Calu3 (cell line): ENCODE measurements around the gene OLFML2B. TPM values are rescaled to one million over a fixed set of nuclear protein-coding genes. Genes with fewer than 3 reads are reported as not detected.

ENCODE experiments used
- BruUV-seq: library from RNA; stranded (reverse); fragments of 400-500 nt; replicated peaks from 2 replicates; lab custom pipeline; 2021; lab: Mats Ljungman, UMichigan
- CTCF ChIA-PET: fragments of 300-600 bp; sonication (Branson Sonifier 250); formaldehyde crosslinking; loops from one replicate; lab custom pipeline; 2022; ENCODE audit warnings: antibody characterized with exemption; lab: Charles Lee
- DNase-seq: peaks from one replicate; pipeline ENCODE4 v3.0.0; 2022
- H3K27ac Mint-ChIP-seq: one replicate; pipeline ENCODE4 v1.8.0; 2022; ENCODE audit warnings: mixed read lengths; ENCODE audit not compliant: unreplicated experiment
- H3K27me3 Mint-ChIP-seq: one replicate; pipeline ENCODE4 v1.8.0; 2022; ENCODE audit warnings: mixed read lengths; ENCODE audit not compliant: unreplicated experiment
- H3K36me3 Mint-ChIP-seq: one replicate; pipeline ENCODE4 v1.8.0; 2022; ENCODE audit warnings: mild to moderate bottlenecking, moderate library complexity, mixed read lengths; ENCODE audit not compliant: insufficient read depth, unreplicated experiment
- H3K4me1 Mint-ChIP-seq: one replicate; pipeline ENCODE4 v1.8.0; 2022; ENCODE audit warnings: mild to moderate bottlenecking, low read depth, mixed read lengths; ENCODE audit not compliant: unreplicated experiment
- H3K4me3 Mint-ChIP-seq: one replicate; pipeline ENCODE4 v1.8.0; 2022; ENCODE audit warnings: mild to moderate bottlenecking, low read depth, moderate library complexity, mixed read lengths; ENCODE audit not compliant: unreplicated experiment
- H3K9me3 Mint-ChIP-seq: one replicate; pipeline ENCODE4 v1.8.0; 2022; ENCODE audit warnings: low read depth, mixed read lengths; ENCODE audit not compliant: unreplicated experiment
- CTCF ChIP-seq: fragments of 200-600 bp; IDR thresholded peaks from one replicate; pipeline ENCODE4 v1.8.0; 2022; ENCODE audit warnings: antibody characterized with exemption; ENCODE audit not compliant: unreplicated experiment
- intact Hi-C: fragments of 100-400 bp; cut with micrococcal nuclease; formaldehyde crosslinking; loops from one replicate; pipeline ENCODE4 v1.10.0; 2022; ENCODE audit not compliant: unreplicated experiment
- total RNA-seq: library from RNA; stranded (reverse); gene quantifications from 2 replicates; pipeline ENCODE4 v1.2.3, GENCODE V29; 2022

OLFML2B gene
- total RNA-seq, 1 experiment from 2014 or later = not detected

DNA sequence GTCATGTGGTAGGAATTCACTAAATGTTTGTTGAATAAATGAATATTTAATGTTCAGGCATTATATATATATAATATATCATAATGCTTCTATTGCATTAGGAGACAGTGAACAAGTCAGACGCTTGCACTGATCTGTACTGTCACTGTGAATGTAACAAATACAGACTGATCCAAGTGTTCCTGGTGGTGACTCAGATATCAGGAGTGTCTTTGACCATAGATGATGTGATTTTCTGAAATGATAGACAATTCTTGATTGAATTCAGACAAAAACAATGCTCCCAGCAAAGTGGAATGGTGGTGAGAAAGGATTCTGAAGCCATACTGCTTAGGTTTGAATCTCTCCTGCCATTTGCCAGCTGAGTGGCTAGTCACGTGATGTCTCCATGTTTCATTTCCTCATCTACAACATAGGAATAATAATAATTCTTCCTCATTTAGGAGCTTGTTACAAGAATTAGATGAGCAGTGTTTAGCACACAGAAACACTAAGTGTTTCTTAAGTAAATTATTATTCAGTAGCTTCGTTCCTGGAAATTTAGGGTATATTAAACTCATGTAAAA lies 71.0 kb downstream of the OLFML2B start:
- H3K4me1 Mint-ChIP-seq = peaks cover 22% of the 10 kb centered on the region
- H3K36me3 Mint-ChIP-seq = no peaks in the 10 kb centered on the region
- H3K4me3 Mint-ChIP-seq = no peak overlapping the region
- no TSS peak for BruUV-seq
- no peak for TF ChIP-seq CTCF
- no peaks in the 10 kb centered on the region for H3K9me3 Mint-ChIP-seq
- no peaks in the 10 kb centered on the region for H3K27me3 Mint-ChIP-seq
- intact Hi-C loops = no loop called here
- CTCF ChIA-PET = interaction anchor here (0.6 kb wide), 1 partner anchor 611 kb away, joined by 6 read pairs; no protein-coding TSS in a partner anchor
- DNase-seq = no peak
- H3K27ac Mint-ChIP-seq = no peak overlapping the region

DNA sequence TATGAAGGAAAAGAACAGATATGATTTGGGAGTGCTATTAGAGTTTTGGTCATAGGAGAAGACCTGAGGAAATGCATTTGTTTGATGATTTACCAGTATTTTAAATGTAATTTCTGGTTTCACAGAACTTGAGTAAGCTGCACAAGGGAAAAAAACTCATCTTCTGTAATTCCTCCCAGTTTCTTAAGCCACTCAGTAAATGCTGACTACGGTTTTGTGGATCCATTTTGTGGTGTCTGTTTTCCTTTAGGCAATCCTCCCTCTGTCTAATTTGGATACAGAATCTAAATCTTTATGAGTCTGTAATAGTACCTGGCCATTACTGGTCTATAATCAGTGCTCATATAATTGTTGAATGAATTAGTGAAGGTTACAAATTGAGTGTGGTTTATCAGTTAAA lies 72.0 kb downstream of the OLFML2B start:
- intact Hi-C loops = no loop called here
- H3K36me3 Mint-ChIP-seq = no peaks in the 10 kb centered on the region
- CTCF ChIA-PET = no interaction called here

DNA sequence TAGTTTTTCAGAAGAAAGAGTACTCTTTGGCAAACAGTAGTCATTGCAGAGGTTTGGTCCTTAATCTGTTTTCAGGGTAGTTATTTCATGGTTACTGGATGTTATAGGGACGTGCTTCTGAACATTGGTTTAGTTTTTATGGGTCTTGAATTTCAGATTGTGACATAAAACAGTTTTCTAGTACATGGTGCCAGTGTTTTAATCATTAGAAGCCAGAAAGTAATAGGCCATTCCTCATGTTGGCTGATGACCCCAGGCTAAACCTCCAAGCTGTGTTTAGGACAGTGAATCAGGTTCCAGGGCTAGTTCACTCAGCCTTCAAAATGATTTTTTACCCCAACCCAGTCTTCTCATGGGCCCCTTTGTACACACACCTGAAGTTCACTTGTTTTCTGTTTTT lies 73.3 kb downstream of the OLFML2B start:
- no peaks in the 10 kb centered on the region for H3K36me3 Mint-ChIP-seq
- intact Hi-C loops = no loop called here
- no peaks in the 10 kb centered on the region for H3K27me3 Mint-ChIP-seq
- CTCF ChIA-PET = interaction anchor here (0.6 kb wide), 1 partner anchor 64 kb away, joined by 5 read pairs; no protein-coding TSS in a partner anchor
- no peak overlapping the region for H3K27ac Mint-ChIP-seq
- DNase-seq = no peak
- H3K9me3 Mint-ChIP-seq = peaks cover 3% of the 10 kb centered on the region
- no TSS peak for BruUV-seq
- TF ChIP-seq CTCF = no peak
- H3K4me3 Mint-ChIP-seq = no peak overlapping the region
- H3K4me1 Mint-ChIP-seq = peaks cover 22% of the 10 kb centered on the region

More for the DNA sequence above, 72.0 kb downstream of the OLFML2B start:
- H3K27ac Mint-ChIP-seq = no peak overlapping the region
- H3K4me1 Mint-ChIP-seq = peaks cover 22% of the 10 kb centered on the region
- no peak for DNase-seq
- H3K27me3 Mint-ChIP-seq = no peaks in the 10 kb centered on the region
- no peak for TF ChIP-seq CTCF
- H3K9me3 Mint-ChIP-seq = peaks cover 3% of the 10 kb centered on the region
- no TSS peak for BruUV-seq
- H3K4me3 Mint-ChIP-seq = no peak overlapping the region

DNA sequence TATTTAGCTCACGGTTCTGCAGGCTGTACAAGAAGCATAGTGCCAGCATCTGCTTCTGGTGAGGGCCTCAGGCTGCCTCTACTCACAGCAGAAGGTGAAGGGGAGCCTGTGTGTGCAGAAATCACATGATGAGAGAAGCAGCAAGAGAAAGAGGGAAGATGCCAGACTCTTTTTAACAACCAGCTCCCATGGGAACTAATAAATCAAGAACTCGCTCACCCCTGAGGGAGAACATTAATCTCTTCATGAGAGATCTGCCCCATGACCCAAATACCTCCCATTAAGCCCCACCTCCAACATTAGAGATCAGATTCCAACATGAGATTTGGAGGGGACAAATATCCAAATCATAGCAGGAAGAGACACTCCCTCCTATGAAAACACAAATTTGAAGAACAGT lies 74.1 kb downstream of the OLFML2B start:
- intact Hi-C loops = no loop called here
- no TSS peak for BruUV-seq
- no peak for DNase-seq
- CTCF ChIA-PET = no interaction called here
- no peak overlapping the region for H3K4me3 Mint-ChIP-seq
- H3K9me3 Mint-ChIP-seq = peaks cover 3% of the 10 kb centered on the region
- H3K27me3 Mint-ChIP-seq = no peaks in the 10 kb centered on the region
- no peak for TF ChIP-seq CTCF
- no peaks in the 10 kb centered on the region for H3K36me3 Mint-ChIP-seq
- H3K4me1 Mint-ChIP-seq = peaks cover 16% of the 10 kb centered on the region
- H3K27ac Mint-ChIP-seq = no peak overlapping the region
